Hippocampal formation (tissue), 2 donors: ENCODE measurements around the gene PXK.
"Not testable (repeated sequence)": the region's sequence is repeated elsewhere in the genome, so short reads cannot be mapped to it uniquely, and the experiment has no call there.

Experiments used
- DNase-seq, 2 donors: peaks; one replicate each; lab custom pipeline; 2025; lab: John Stamatoyannopoulos, UW

PXK gene

GRCh38 chr3:58323529-58324390, 8.9 kb upstream of the PXK start:
- no peak for DNase-seq

- no peak for DNase-seq
Measured at GRCh38 chr3:58324391-58325390, 8.0 kb upstream of the PXK start.

DNA sequence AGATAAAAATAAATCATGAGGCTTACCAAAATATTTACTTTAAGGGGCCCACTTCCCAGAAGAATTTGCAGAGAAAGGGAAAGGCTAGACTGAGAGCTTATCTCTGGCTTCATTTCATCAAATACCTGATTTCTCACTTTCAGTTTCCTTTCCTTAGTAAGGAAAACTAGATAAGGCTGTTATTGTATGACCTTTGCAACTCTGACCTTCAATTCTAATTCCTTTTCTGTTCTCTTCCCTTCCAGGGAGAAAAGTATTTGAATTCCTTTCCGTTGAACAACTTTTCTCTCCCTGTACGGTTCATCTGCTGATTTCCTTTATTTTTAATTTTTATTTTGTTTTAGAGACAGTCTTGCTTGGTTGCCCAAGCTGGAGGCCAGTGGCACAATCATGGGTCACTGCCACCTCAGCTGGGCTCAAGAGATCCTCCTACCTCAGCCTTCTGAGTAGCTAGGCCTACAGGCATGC, 7.1 kb upstream of the PXK start:
- DNase-seq = no peak

DNA sequence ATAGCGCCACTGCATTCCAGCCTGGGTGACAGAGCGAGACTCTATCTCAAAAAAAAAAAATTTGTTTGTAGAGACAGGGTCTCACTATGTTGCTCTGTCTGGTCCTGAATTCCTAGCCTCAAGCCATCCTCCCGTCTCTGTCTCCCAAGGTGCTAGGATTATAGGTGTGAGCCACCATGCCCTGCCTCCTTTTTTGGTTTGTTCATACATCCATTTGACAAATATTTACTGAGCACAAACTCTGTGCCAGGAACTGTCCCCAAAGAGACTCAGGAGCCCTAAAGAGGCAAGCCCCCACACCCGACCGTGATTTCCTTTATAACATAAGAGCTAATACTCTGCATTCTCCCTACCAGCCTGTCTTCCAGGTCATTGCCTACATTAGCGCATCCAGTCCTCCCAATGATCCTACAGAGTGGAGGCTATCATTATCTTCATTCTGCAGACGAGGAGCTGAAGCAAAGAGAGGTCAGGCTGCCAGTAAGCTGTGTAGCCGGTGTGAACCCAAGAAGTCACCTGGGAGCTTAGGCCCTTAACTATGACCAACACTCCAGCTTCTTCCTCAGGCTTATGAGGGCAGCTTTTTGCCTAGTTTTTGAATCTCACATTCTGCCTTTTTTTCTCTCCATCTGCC, 6.3 kb upstream of the PXK start:
- no peak for DNase-seq

GRCh38 chr3:58329150-58329921, 3.4 kb upstream of the PXK start:
- DNase-seq = no peak

DNA sequence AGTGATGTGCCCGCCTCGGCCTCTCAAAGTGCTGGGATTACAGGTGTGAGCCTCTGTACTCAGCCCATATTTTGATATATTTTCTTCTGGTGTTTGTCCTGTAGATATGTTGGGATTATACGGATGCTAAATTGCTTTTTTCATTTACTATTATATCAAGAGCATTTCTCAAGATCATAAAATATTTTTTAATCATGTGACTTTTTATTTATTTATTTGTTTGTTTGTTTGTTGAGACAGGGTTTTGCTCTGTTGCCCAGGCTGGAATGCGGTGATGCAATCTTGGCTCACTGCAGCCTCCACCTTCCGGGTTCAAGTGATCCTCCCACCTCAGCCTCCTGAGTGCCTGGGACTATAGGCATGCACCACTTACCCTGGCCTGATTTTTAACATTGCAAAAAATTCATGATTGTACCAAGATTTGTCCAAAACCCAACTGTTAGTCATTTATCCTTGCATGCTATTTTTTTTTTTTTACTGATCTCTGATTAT, 2.7 kb upstream of the PXK start:
- DNase-seq = no peak

DNA sequence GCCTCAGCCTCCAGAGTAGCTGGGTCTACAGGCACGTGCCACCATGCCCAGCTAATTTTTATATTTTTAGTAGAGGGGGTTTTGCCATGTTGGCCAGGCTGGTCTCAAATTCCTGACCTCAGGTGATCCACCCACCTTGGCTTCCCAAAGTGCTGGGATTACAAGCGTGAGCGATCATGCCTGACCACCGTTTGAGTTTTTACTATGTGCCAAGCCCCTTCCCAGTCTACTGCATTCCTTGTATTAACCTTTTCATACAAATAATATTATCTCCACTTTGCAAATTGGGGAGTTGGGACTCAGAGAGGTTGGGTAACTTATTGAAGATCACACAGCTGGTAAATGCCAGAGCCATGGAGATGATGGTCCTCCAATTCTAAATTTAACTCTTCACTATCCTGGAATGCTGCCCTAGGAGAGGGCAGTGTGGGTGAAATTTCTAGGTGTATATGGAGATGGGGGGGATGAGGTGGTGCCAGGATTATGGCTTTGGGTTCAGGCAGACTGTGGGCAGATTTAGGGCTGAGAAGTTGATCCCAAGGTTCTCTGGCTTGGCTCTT, 1.0 kb upstream of the PXK start:
- no peak for DNase-seq

- peak; percentile 21 to 30 for DNase-seq
Measured at GRCh38 chr3:58333206-58334012, 717 bp downstream of the PXK start.

- peak; percentile 11 to 90 for DNase-seq
Measured at GRCh38 chr3:58334013-58334321, 1.3 kb downstream of the PXK start.

DNA sequence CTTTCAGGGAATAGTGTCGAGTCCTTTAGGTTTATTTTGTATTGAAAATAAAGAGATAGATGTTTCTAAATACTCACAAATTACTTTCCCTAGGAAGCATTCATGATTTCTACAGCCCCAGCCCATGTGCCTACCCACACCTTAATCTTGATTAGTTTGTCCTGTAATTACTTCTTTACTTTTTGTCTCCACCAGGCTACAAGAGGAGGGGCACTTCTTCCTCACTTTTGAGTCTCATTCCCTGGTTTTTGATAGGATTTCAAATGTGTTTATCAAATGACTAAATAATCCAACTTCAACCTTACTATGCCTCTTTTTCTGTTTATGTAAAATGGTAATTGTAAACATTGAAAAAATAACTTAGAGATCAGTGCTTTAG, 1.8 kb downstream of the PXK start:
- DNase-seq = no peak

- DNase-seq = no peak
Measured at GRCh38 chr3:58335652-58335947, 2.9 kb downstream of the PXK start.

DNA sequence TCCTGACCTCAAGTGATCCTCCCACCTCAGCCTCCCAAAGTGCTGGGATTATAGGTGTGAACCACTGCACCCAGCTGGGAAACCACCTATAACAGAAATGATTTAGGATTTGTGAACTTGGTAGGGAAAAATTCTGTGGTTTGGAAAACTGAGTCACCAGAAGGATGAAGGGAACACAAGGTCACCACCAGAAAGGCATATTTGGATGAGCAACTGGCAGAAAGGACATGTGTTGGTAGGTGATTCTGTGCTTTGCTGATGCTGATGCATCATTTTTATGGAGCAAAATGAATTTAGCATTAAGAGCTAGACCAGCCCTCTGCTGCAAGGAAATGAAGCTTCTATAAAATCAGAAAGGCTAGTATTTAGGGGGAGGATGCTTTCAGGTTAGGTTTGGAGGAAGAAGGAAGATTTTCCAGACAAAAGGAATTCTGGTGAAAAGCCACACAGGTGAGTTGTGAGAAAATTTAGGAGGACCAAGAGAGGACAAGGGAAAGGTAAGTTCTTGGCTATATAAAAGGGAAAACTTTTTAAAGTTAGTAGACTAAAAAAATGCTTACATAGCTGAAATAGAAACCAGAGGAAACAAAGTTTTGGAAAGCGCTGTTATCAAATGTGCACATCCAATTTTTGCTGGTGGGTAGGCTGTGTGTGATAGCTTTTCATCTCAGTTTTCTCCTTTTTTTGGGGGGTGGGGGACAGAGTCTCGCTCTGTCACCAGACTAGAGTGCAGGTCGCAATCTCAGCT, 3.6 kb downstream of the PXK start:
- no peak for DNase-seq

- DNase-seq = no peak
Measured at GRCh38 chr3:58337190-58337589, 4.5 kb downstream of the PXK start.

DNA sequence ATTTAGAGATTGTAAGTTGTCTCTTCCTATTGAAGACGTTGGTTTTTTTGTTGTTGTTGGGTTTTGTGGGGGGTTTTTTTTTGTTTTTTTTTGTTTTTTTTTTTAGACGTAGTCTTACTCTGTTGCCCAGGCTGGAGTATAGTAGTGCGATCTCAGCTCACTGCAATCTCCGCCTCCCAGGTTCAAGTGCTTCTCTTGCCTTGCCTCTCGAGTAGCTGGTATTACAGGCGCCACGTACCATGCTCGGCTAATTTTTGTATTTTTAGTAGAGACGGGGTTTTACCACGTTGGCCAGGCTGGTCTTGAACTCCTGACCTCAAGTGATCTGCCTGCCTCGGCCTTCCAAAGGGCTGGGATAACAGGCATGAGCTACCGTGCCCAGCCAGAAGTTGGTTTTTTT, 6.5 kb downstream of the PXK start:
- DNase-seq = not testable (repeated sequence)

GRCh38 chr3:58340594-58341244, 8.0 kb downstream of the PXK start:
- no peak for DNase-seq

- no peak for DNase-seq
Measured at GRCh38 chr3:58341376-58341775, 8.7 kb downstream of the PXK start.

GRCh38 chr3:58342676-58343075, 10.0 kb downstream of the PXK start:
- DNase-seq = peak in 1 of 2 donors; percentile 17

DNA sequence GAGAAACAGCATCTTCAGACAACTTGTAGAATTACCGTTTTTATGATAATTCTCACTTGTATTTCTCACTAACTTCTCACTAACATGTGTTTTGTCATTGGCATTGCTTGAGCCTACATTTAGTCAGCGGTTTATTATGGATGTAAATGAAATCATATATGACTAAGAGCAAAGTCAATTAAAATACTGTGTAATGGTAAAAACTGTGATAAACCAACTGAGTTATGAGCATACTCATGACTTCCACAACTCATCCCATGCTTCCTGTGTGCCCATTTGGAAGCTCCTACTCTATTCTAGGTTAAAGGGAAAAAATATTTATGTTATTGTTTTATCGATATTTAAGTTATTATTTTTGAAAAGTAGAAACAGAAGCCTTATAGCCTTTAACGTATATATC, 12.8 kb downstream of the PXK start:
- no peak for DNase-seq

DNA sequence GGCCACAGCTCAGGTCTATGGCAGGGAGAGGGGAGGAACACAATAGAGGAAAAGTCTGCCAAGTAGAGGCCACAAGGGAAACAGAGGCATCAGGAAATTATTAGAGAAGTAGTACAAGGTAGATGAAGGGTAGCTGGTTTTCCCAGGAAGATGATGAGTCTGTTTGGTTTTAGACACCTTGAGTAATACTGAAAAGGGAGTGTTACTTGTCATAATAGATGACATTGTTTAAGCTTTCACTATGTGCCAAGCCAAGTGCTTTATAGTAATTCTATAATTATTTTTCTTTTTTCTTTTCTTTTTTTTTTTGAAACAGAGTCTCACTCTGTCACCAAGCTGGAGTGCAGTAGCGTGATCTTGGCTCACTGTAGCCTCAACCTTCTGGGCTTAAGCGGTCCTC, 13.7 kb downstream of the PXK start:
- DNase-seq = no peak
